Panc1 (cell line): ENCODE data around the gene RLBP1. TPM values are rescaled to one million over a fixed set of nuclear protein-coding genes. Genes with fewer than 3 reads are reported as not detected.

Experiments
- ATAC-seq: fragments of 200-7000 bp; cut with Tn5 transposase; 2 replicates; pipeline ENCODE4 v1.9.1; 2020; ENCODE audit warnings: mild to moderate bottlenecking, moderate library complexity
- BruUV-seq: library from RNA; stranded (reverse); fragments of 400-500 nt; replicated peaks from 2 replicates; lab custom pipeline; 2021; lab: Mats Ljungman, UMichigan
- CTCF ChIA-PET: fragments of 300-600 bp; sonication (Branson Sonifier 250); formaldehyde crosslinking; loops from one replicate; lab custom pipeline; 2022; ENCODE audit warnings: antibody characterized with exemption; lab: Charles Lee
- POLR2A ChIA-PET: fragments of 300-600 bp; sonication (Branson Sonifier 250); formaldehyde crosslinking; loops from one replicate; lab custom pipeline; 2022; ENCODE audit warnings: antibody characterized with exemption; lab: Charles Lee
- DNase-seq: peaks from one replicate; pipeline ENCODE4 v3.0.0-alpha.2; 2010; ENCODE audit warnings: low read depth, low spot score
- H3K27ac ChIP-seq: 2 replicates; pipeline ENCODE4 v1.5.1; 2011; ENCODE audit warnings: mild to moderate bottlenecking, low read length, inconsistent platforms
- H3K27me3 ChIP-seq: fragments of 200-500 bp; sonication (Bioruptor generic); 2 replicates; pipeline ENCODE4 v1.6.0; 2014; ENCODE audit warnings: low read length, inconsistent platforms; ENCODE audit not compliant: control insufficient read depth, insufficient read depth
- H3K36me3 ChIP-seq: fragments of 200-500 bp; sonication (Bioruptor generic); 2 replicates; pipeline ENCODE4 v1.5.1; 2014; ENCODE audit warnings: inconsistent platforms, mild to moderate bottlenecking, low read length, moderate library complexity; ENCODE audit not compliant: control insufficient read depth, insufficient read depth
- H3K4me1 ChIP-seq: 2 replicates; pipeline ENCODE4 v1.5.1; 2011; ENCODE audit warnings: inconsistent platforms, mild to moderate bottlenecking, low read length, moderate library complexity; ENCODE audit not compliant: control insufficient read depth, insufficient read depth
- H3K4me3 ChIP-seq, 2 experiments: 2 replicates each; pipeline ENCODE4 v1.5.1; 2011 to 2012; ENCODE audit warnings: low read depth in 2 of 2, low read length in 2 of 2, mild to moderate bottlenecking in 2 of 2, inconsistent platforms in 1 of 2, moderate library complexity in 1 of 2
- H3K9me3 ChIP-seq: fragments of 200-500 bp; sonication (Bioruptor generic); 2 replicates; pipeline ENCODE4 v1.5.1; 2014; ENCODE audit warnings: low read depth, mild to moderate bottlenecking, inconsistent platforms, low read length, moderate library complexity; ENCODE audit not compliant: control insufficient read depth, insufficient read depth
- CTCF ChIP-seq: fragments of 450-650 bp; IDR thresholded peaks from 2 replicates; pipeline ENCODE4 v1.5.1; 2017; ENCODE audit warnings: mild to moderate bottlenecking
- POLR2AphosphoS5 ChIP-seq: IDR thresholded peaks from 2 replicates; pipeline ENCODE4 v1.6.1; 2012; ENCODE audit warnings: mild to moderate bottlenecking, low read depth, low read length, moderate library complexity
- REST ChIP-seq, 2 experiments: IDR thresholded peaks; 2 replicates each; pipeline ENCODE4 v1.6.1; 2011 to 2012; ENCODE audit warnings: low read depth in 2 of 2, control low read depth in 1 of 2, low read length in 1 of 2, mild to moderate bottlenecking in 1 of 2, moderate library complexity in 1 of 2; ENCODE audit not compliant: insufficient read depth in 1 of 2
- SIN3A ChIP-seq: IDR thresholded peaks from 2 replicates; pipeline ENCODE4 v1.6.1; 2012; ENCODE audit warnings: low read depth, mild to moderate bottlenecking, low read length, moderate library complexity, borderline replicate concordance; ENCODE audit not compliant: insufficient read depth
- TCF7L2 ChIP-seq: IDR thresholded peaks from 2 replicates; pipeline ENCODE4 v1.6.1; 2011; ENCODE audit warnings: mild to moderate bottlenecking, low read depth, low read length, inconsistent platforms
- in situ Hi-C: cut with HindIII; loops from 2 replicates; pipeline ENCODE4 v1.10.0; 2016; ENCODE audit warnings: low sequenced_read_pairs, low pct_unique_long_range_greater_than_20kb
- intact Hi-C: fragments of 100-400 bp; cut with micrococcal nuclease; formaldehyde crosslinking; loops from one replicate; pipeline ENCODE4 v1.10.0; 2022; ENCODE audit not compliant: unreplicated experiment
- total RNA-seq: library from RNA; stranded (reverse); gene quantifications from one replicate; pipeline ENCODE4 v1.2.1, GENCODE V29; 2021; ENCODE audit not compliant: unreplicated experiment

Gene RLBP1
- total RNA-seq, 1 experiment from 2014 or later = not detected

GRCh38 chr15:89200182-89200581 lies 21.2 kb downstream of the RLBP1 start:
- Histone ChIP-seq H3K27ac (no peak overlapping the region), H3K4me1 (no peaks in the 10 kb centered on the region), H3K27me3 (no peaks in the 10 kb centered on the region), H3K4me3 (no peak overlapping the region), H3K36me3 (no peaks in the 10 kb centered on the region), H3K9me3 (no peaks in the 10 kb centered on the region)
- BruUV-seq = TSS peak; percentile 14
- ATAC-seq = no peak
- TF ChIP-seq POLR2AphosphoS5 (no peak), SIN3A (no peak), REST (IDR thresholded peaks at IDR 0.05; ENCODE audit: insufficient read depth in 1 of 2, low read depth in 2 of 2, low read length in 1 of 2) (no peak), TCF7L2 (no peak)
- intact Hi-C loops (no loop called here), in situ Hi-C loops (no loop called here)
- ChIA-PET POLR2A (interaction anchor here (0.8 kb wide), 1 partner anchor 112 kb away, joined by 3 read pairs; the partner anchor contains the start of gene ABHD2), CTCF (interaction anchor here (1.4 kb wide), 1 partner anchor 29 kb away, joined by 3 read pairs; no protein-coding TSS in a partner anchor)
- no peak for DNase-seq

- intact Hi-C loops (no loop called here), in situ Hi-C loops (no loop called here)
- Histone ChIP-seq H3K27ac (no peak overlapping the region), H3K9me3 (no peaks in the 10 kb centered on the region), H3K27me3 (no peaks in the 10 kb centered on the region), H3K4me3 (no peak overlapping the region), H3K4me1 (no peaks in the 10 kb centered on the region), H3K36me3 (no peaks in the 10 kb centered on the region)
- TF ChIP-seq POLR2AphosphoS5 (no peak), REST (IDR thresholded peaks at IDR 0.05; ENCODE audit: insufficient read depth in 1 of 2, low read depth in 2 of 2, low read length in 1 of 2) (no peak), TCF7L2 (no peak), CTCF (no peak), SIN3A (no peak)
- ChIA-PET POLR2A (interaction anchor here (0.8 kb wide), 1 partner anchor 112 kb away, joined by 3 read pairs; the partner anchor contains the start of gene ABHD2), CTCF (interaction anchor here (1.4 kb wide), 1 partner anchor 28 kb away, joined by 3 read pairs; no protein-coding TSS in a partner anchor)
- ATAC-seq (no peak), DNase-seq (no peak)
- no TSS peak for BruUV-seq
These were observed 21.6 kb downstream of the RLBP1 start for GRCh38 chr15:89199746-89200145.
